Right atrium auricular region (tissue), 2 donors: ENCODE measurements around the gene AFTPH. TPM values are rescaled to one million over a fixed set of nuclear protein-coding genes. Genes with fewer than 3 reads are reported as not detected.
A peak's percentile ranks its signal among the peaks of the same experiment; 100 is the strongest.

Experiments
- DNase-seq: peaks from one replicate; pipeline ENCODE4 v3.0.0-alpha.2; 2019; ENCODE audit warnings: low spot score
- H3K27ac ChIP-seq, 2 donors: fragments of 200-600 bp; sonication (generic); 1 replicate in 1 of 2; 2 replicates in 1 of 2; pipeline ENCODE4 v1.5.1; 2016 to 2019
- H3K27me3 ChIP-seq, 2 donors: fragments of 200-600 bp; sonication (generic); one replicate each; pipeline versions ENCODE4 v1.5.1 to v1.6.0; 2017 to 2019
- H3K36me3 ChIP-seq: fragments of 200-600 bp; sonication (generic); one replicate; pipeline ENCODE4 v1.5.1; 2016
- H3K4me1 ChIP-seq, 2 donors: fragments of 200-600 bp; sonication (generic); one replicate each; pipeline versions ENCODE4 v1.5.1 to v1.6.0; 2017 to 2019
- H3K4me3 ChIP-seq, 2 donors: fragments of 200-600 bp; sonication (generic); 1 replicate in 1 of 2; 2 replicates in 1 of 2; pipeline ENCODE4 v1.5.1; 2017 to 2019; ENCODE audit warnings: mild to moderate bottlenecking in 1 of 2, moderate library complexity in 1 of 2
- H3K9me3 ChIP-seq, 2 donors: fragments of 200-600 bp; sonication (generic); one replicate each; pipeline ENCODE4 v1.5.1; 2019
- total RNA-seq, 2 donors: library from RNA; depleted of rRNA; stranded (reverse); fragments of >200 nt; gene quantifications; one replicate each; pipeline ENCODE4 v1.1.0, GENCODE V29; 2016
- TF ChIP-seq, protein P1 (sequence below), 2 donors: fragments of 200-600 bp; sonication (generic); IDR thresholded peaks; one replicate each; pipeline ENCODE4 v1.5.1; 2019; ENCODE audit warnings: antibody characterized with exemption in 2 of 2

Gene AFTPH
- total RNA-seq, 2 donors from 2014 or later, result 14.5 to 17.4 TPM

DNA sequence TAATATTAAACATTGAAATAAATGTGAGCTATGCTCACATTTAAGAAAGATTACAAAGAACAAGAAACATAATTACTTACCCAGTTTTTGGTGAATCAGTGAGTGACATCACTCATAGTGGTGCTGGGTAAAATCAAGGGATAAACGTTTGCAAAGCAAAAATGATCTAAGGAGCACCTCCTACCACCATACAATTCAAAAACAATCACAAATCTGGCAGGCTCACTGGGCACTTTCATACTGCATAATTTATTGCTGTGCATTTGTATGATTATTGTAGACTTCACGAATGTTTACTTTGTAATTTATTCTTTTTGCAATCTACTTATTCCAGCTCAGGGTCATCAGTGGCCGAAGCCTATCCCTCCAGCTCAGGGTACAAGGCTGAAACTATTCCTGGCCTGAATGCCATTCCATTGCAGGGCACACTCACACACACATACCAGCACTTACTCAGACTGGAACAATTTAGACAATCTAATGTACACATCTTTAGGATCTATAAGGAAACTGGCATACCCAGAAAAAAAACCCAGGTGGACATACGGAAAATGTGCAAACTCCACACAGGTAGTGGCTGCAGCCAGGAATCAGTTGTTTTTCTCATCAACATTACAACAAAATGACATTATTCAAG lies 34.4 kb downstream of the AFTPH start:
- Histone ChIP-seq H3K9me3 (no peaks in the 10 kb centered on the region), H3K27ac (no peak overlapping the region), H3K27me3 (no peaks in the 10 kb centered on the region), H3K4me1 (no peaks in the 10 kb centered on the region), H3K4me3 (no peak overlapping the region), H3K36me3 (no peaks in the 10 kb centered on the region)
- TF ChIP-seq, protein P1, sequence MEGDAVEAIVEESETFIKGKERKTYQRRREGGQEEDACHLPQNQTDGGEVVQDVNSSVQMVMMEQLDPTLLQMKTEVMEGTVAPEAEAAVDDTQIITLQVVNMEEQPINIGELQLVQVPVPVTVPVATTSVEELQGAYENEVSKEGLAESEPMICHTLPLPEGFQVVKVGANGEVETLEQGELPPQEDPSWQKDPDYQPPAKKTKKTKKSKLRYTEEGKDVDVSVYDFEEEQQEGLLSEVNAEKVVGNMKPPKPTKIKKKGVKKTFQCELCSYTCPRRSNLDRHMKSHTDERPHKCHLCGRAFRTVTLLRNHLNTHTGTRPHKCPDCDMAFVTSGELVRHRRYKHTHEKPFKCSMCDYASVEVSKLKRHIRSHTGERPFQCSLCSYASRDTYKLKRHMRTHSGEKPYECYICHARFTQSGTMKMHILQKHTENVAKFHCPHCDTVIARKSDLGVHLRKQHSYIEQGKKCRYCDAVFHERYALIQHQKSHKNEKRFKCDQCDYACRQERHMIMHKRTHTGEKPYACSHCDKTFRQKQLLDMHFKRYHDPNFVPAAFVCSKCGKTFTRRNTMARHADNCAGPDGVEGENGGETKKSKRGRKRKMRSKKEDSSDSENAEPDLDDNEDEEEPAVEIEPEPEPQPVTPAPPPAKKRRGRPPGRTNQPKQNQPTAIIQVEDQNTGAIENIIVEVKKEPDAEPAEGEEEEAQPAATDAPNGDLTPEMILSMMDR (IDR thresholded peaks at IDR 0.05), result no peak
- no peak for DNase-seq

DNA sequence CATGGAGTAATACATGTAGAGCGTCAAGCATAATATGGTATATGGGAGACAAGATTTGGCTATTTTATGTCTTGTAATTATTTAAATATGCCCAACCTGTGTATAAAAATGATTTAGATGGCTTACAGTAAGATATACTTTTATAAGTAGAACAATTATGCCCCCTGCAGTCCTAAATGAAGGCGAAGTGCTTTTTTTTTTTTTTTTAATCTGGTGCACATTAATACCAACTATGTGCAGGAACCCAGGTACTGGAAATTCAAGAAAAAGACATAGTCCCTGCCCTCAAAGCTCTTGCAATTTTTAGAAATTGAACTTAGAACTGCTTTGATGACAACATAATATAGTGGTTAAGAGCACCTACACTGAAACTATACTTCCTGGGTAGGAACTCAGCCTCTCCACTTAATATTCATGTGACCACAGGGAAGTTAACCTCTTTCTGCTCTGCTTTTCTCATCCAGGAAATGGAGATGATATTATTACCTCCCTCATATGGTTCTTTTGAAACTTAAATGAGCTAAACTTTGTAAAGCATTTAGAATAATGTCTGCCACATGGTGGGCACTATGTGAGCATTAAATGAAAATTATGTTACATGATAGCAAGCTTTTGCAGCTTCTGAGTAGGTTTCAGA lies 38.1 kb downstream of the AFTPH start:
- no peak for DNase-seq

DNA sequence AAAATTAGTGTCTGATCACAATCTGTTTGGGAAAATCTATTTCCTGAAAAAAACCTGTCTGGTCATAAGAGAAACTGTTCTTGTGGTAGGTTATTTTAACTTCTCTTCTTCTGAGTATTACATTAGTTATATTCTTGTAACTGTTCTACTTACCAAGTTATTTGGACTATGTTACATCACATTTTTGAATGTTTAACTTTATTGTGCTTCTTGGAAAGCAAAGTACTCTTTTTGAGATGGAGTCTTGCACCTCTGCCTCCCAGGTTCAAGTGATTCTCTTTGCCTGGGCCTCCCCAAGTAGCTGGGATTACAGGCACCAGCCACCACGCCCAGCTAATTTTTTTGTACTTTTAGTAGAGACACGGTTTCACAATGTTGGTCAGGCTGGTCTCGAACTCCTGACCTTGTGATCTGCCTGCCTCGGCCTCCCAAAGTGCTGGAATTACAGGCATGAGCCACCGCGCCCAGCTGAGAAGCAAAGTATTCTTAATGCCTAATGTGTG lies 39.4 kb downstream of the AFTPH start:
- Histone ChIP-seq H3K4me3 (no peak overlapping the region), H3K9me3 (no peaks in the 10 kb centered on the region), H3K27me3 (no peaks in the 10 kb centered on the region), H3K27ac (no peak overlapping the region), H3K36me3 (peaks cover 9% of the 10 kb centered on the region), H3K4me1 (no peaks in the 10 kb centered on the region)
- TF ChIP-seq, protein P1 (IDR thresholded peaks at IDR 0.05), result no peak
- DNase-seq, result no peak

More for the DNA sequence above, 38.1 kb downstream of the AFTPH start:
- H3K9me3 ChIP-seq, result no peaks in the 10 kb centered on the region
- TF ChIP-seq, protein P1 (IDR thresholded peaks at IDR 0.05), result peak; percentile 30 to 52
- H3K4me1 ChIP-seq, result no peaks in the 10 kb centered on the region
- no peak overlapping the region for H3K27ac ChIP-seq
- H3K36me3 ChIP-seq, result no peaks in the 10 kb centered on the region
- H3K4me3 ChIP-seq, result no peak overlapping the region
- H3K27me3 ChIP-seq, result no peaks in the 10 kb centered on the region

DNA sequence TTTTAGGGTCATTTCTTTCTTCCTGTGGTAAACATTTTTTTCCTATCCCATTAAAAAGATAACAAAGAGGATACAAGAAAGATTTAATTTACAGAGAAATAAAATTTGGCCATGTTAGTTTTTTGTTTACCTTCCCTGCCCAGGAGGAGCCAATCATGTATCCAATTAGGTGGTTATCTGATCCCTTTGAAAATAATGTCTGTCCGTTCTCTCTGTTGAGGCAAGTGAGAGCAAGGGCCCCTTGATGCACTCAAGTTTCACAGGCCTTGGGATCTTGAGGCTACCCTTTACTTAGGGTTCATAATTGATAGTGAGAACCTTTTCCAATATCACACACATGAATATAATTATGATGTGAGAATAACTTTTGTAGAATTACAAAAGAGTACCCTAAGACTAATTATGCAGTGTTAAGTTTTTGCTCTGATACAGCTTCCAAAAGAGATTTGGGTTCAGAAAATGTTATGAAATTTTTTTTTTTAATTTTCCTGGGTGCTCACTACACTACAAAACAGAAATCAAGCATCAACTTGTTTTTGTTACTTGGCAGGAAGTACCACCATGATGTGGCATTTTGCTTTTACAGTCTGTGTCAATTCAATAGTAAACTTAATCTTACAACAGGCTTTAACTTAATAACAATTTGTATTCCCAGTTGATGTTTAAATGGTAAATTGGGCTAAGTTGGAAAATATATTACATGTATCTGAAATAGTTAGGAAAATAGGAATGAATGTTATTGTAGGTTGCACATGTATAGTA lies 42.0 kb downstream of the AFTPH start:
- H3K4me1 ChIP-seq, result no peaks in the 10 kb centered on the region
- no peak overlapping the region for H3K27ac ChIP-seq
- no peaks in the 10 kb centered on the region for H3K9me3 ChIP-seq
- H3K27me3 ChIP-seq, result no peaks in the 10 kb centered on the region
- H3K4me3 ChIP-seq, result no peak overlapping the region
- no peak for DNase-seq
- TF ChIP-seq, protein P1 (IDR thresholded peaks at IDR 0.05), result no peak
- peaks cover 22% of the 10 kb centered on the region for H3K36me3 ChIP-seq

DNA sequence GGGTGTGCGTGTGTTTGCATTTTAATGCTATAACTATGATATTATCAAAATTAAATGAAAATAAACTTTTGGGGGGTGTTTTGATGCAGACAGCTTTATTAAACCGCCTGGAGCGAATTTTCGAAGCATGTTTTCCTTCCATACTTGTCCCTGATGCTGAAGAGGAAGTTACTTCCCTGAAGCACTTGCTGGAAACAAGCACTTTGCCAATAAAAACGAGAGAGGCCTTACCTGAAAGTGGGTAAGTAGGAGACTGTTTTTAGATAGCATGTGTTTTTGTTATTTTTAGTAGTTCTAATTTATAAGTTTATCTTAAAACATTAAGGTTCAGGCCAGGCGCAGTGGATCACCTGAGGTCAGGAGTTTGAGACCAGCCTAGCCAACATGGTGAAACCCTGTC lies 43.3 kb downstream of the AFTPH start:
- H3K27ac ChIP-seq, result no peak overlapping the region

More for the DNA sequence above, 43.3 kb downstream of the AFTPH start:
- Histone ChIP-seq H3K4me3 (no peak overlapping the region), H3K27me3 (no peaks in the 10 kb centered on the region), H3K9me3 (no peaks in the 10 kb centered on the region), H3K4me1 (no peaks in the 10 kb centered on the region), H3K36me3 (peaks cover 24% of the 10 kb centered on the region)
- DNase-seq, result no peak
- TF ChIP-seq, protein P1 (IDR thresholded peaks at IDR 0.05), result no peak
